GM03348 (cell line): ENCODE results near the gene MAT2B.

Source experiments
- DNase-seq: peaks from one replicate; pipeline ENCODE4 v3.0.0; 2012; ENCODE audit warnings: low spot score

The MAT2B gene

GRCh38 chr5:163551156-163551555 is 45.7 kb downstream of the MAT2B start:
- DNase-seq = no peak

GRCh38 chr5:163552536-163552935 is 47.1 kb downstream of the MAT2B start:
- DNase-seq = no peak

GRCh38 chr5:163561339-163561738 is 55.9 kb downstream of the MAT2B start:
- no peak for DNase-seq

GRCh38 chr5:163562071-163562470 is 56.7 kb downstream of the MAT2B start:
- DNase-seq = no peak

GRCh38 chr5:163563112-163563511 is 57.7 kb downstream of the MAT2B start:
- DNase-seq = no peak

- DNase-seq = no peak
These were observed 58.5 kb downstream of the MAT2B start for GRCh38 chr5:163563880-163564279.

GRCh38 chr5:163564321-163564938 is 59.0 kb downstream of the MAT2B start:
- peak; percentile 68 for DNase-seq

GRCh38 chr5:163565492-163565891 is 60.1 kb downstream of the MAT2B start:
- DNase-seq = peak; percentile 12

GRCh38 chr5:163565931-163566608 is 60.7 kb downstream of the MAT2B start:
- DNase-seq = peak; percentile 50

- DNase-seq = no peak
These were observed 61.3 kb downstream of the MAT2B start for GRCh38 chr5:163566678-163567077.

- peak; percentile 20 for DNase-seq
These were observed 62.4 kb downstream of the MAT2B start for GRCh38 chr5:163567811-163568210.
